HG02678 (cell line): ENCODE data around the gene MYCN.

Experiments used
- ATAC-seq: cut with Tn5 transposase; IDR thresholded peaks from one replicate; pipeline ENCODE4 v1.9.1; 2021; ENCODE audit warnings: mild to moderate bottlenecking, moderate library complexity; ENCODE audit not compliant: unreplicated experiment

The MYCN gene

DNA sequence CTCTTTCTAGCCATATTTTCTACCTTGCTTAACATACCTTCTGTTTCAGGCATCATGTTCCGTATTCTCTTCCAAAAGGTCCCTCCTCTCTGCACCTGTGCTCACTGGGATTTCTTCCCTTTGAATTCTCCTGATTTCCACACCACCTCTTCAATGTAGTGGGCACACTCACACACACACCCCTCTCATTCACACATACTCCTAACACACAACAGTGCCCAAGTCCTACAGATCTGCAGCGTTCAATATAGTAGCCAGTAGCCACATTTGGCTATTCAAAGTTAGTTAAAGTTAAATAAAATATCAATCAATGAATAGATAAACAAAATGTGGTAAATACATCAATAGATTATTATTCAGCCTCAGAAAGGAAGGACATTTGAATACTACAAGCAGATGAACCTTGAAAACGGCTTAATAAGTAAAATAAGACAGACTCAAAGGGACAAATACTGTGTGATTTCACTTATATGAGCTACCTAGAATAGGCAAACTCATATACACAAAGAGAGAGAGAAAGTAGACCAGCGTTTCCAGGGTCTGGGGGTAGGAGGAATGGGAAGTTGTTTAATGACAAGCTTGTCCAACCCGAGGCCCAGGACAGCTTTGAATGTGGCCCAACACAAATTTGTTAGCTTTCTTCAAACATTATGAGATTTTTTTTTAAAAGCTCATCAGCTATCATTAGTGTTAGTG lies 34.4 kb downstream of the MYCN start:
- ATAC-seq: no peak

DNA sequence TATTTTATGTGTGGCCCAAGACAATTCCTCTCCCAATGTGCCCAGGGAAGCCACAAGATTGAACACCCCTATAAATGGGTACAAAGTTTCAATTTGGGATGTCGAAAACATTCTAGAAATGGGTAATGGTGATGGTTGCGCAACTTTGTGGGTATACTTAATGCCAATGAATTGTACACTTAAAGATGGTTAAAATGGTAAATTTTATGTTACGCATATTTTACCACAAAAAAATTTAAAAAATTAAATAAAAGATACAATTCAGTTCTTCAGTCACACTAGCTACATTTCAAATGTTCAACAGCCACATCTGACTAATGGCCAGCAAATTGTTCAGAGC lies 34.9 kb downstream of the MYCN start:
- no peak for ATAC-seq

DNA sequence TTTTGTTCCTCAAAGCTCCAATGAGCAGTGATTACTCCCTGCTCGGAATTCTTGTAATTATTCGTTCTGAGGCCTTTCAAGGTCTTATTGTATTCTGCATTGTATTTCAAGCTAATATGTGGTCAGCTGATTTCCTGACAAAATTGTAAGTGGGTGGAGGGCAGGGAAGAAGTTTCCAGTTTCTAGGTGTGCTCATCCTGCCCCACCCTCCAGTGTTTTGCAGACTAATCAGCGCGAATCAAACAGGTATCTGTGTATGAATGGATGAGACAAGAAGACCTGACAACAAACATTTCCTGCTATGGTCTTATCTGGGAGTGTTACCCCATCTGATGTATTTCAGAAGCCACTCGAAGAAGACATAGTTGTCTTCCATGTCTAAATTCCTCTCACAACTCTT lies 35.3 kb downstream of the MYCN start:
- ATAC-seq: no peak

DNA sequence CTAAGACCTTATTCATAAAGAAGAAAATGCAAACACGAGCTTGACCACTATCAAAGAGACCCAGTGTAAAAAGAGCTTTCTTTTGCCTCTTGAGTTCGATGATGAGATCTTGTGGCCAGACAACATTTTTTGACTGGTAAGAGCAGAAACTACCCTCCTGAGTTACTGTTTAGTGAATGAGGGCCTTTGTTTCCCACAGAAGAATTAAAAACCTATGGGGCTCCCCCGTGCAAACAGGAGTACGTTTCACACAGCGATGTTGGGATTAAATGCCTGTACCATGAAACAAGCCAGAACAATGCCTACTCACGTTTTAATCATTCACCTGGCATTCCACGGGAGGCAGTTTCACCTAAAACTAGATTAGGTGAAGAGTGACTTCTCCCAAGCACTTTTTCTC lies 36.0 kb downstream of the MYCN start:
- ATAC-seq: no peak

DNA sequence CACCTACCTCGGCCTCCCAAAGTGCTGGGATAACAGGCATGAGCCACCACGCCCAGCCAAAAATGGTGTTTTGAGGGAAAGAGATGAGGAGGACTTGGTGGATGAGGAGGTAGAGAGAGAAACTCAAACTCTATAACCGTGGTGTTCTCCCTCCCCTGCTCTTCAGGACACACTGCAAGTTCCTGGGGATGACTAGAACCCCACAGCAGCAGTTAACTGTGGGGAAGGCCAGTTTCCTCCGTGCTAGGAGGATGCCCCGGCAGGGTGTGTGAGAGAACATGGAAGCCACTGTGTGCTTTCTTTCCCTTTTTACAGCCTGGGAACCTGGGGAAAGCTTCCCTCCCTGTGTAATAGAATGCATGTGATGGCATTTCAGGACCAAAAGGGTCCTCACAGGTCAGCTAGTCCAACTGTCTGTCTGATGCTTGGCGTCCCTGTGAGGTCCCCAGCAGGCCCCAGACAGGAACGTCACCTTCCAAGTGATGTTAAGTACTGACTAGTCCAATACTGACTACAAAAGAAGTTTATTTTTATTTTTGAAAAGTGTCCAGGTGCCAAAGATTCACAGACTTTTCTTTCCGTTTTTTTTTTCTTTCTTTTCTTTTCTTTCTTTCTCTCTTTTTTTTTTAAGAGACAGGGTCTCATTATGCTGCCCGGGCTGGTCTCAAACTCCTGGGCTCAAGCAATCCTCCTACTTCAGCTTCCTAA lies 38.9 kb downstream of the MYCN start:
- ATAC-seq: no peak

DNA sequence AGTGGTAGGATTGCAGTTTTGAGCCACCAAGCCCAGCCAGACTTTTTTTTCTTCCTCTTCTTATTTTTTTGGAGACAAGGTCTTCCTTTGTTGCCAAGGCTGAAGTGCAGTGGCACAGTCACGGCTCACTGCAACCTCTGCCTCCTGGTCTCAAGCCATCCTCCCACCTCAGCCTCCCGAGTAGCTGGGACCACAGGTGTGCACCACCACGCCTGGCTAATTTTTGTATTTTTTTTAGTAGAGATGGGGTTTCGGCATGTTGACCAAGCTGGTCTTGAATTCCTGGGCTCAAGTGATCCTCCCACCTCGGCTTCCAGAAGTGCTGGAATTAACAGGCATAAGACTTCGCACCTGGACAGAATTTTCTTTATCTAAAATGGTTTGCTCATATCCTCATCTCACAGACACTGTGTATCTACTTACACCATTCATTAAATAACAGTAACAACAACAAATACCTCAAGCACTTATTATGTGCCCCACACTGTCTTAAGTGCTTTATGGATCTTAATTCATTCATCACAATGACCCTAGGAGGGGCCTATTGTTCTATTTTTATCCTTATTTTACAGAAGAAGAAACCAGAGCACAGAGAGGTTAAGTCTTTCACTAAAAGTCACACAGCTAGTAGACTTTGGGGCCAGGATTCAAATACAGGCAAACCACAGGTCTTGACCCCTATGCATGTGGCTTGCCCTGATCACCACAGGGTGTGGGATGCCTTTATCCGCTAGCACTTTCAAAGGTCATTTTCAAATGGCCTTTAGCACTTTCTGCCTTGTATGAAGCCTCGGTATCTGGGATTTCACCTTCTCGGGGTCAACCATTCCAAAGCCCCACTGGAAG lies 39.6 kb downstream of the MYCN start:
- ATAC-seq: no peak

DNA sequence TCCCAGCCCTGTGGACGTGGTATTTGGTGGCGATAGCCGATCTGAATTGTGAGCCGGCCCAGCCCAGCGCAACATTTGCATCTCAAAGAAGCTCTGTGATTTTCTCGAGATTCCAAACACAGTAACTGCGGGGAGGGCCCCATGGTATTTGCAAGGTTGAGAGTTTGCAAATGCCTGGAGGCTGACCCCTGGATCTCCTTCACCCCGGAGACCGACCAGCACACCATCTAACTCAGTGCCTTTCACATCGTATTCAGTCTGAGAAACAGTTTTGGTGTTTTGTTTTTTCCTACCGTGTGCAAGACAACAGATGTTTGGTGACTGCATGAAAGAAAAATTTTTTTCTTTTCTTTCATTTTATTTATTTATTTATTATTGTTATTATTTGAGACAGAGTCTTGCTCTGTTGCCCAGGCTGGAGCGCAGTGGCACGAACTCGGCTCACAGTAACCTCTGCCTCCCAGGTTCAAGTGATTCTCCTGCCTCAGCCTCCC lies 40.3 kb downstream of the MYCN start:
- no peak for ATAC-seq

DNA sequence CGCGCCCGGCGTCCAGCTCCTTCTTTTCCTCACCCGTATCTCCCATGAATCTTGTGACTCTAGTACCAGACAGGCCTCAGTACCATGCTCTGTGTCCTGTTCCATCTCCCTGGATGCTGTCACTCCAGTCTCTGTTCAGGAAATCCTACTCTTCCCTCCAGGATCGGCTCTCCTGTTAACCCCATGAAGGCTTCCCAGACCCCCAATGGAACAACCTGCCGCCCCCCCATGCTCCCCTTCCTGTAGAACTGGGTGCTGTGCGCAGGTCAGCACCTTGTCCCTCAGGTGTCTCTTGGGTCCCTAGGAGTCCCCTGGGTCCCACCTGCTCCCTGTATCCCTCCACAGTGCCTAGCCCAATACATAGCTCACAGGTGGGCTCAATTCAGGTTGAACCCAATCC lies 41.3 kb downstream of the MYCN start:
- no peak for ATAC-seq

DNA sequence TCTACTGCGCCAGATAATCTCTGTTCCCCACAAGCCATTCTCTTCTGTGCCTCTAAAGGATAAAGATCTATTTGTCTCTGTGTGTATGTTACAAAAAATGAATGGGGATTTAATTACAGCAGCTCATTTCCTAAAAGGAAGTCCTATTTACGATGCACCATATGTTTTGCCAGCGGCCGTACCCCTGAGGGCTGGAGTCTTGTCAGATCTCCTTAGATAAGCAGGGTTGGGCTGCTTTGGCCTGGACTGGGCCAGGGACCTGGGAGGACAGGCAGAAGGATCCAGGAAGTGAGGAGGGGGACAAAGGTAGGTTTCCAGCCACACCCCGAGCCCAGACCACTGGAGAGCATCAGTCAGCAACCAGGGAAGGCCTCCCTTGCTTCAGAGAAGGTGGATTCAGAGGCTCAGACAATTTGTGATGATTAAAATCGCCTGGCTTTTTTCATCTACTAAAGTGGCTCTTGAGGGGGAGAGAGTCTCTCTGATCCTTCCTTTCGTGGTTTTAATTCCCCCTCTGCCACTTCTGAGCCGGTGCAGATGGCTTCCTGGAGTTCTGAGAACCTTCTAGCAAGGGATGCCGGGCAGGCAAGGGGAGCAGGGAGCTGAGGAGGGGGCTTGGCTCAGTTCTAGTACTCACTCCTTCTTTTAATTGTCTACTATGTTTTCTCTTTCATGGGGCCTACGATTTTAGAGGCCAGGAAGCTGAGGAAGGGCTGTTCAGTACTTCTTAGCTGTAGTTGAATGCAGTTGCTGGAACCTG lies 42.1 kb downstream of the MYCN start:
- no peak for ATAC-seq

DNA sequence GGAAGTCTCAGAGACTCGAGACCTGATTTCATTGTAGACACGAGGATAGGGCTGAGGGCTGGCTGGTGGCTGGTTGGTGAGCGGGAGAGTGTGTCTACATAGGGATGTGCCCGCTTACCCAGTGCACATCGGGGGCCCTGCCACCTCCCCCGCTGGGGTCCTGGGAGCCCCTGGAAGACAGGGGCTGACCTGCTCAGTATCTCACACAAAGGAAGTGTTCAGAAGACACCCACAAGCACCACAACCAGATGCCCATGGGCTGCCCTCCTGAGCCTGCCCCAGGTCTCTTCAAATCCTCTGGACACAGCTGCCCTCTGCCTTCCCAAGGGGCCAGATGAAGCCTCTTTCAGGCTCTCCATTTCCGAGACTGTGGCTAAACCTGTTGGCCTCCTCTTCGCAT lies 43.1 kb downstream of the MYCN start:
- ATAC-seq: no peak

DNA sequence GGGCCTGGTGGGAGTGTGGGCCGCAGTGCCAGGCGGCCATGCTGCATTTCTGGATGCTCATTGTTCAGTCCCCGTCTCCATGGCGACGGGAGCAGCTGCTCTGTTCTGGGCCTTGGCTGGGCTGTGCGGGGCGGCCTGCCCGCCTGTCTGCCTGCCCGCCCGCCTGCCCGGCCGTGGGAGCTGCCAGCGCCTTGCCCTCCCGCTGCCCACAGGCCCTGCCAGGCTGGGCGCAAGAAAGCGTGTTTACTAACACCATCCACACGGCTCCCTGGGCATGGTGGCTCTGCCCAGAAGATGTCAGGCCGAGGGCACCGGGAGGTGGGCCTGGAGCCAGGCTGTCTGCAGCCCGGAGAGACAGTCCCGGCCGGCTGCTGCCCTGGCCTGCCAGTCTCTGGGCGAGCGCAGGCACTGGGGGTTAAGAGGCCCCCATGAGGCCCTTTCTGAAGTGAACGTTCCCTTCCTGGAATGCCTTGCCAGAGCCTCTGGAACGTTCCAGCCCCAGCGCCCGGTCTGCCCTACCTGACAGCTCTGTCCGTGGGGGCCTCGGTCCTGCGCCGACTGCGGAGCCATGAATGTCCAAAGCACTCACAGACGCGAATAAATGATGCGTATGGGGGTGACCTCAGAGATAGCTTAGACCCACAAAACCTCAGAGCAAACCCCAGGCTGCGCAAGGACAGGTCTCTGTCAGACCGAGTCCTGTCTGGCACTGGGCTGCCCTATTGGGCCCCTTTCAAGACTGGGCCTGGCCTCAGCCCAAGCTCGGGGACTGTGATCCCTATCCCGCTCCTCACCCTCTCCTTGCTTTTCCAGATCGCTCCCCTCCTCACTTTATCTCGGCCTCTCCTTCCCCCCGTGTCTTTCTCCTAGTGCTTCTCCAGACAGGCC lies 44.3 kb downstream of the MYCN start:
- ATAC-seq: no peak

DNA sequence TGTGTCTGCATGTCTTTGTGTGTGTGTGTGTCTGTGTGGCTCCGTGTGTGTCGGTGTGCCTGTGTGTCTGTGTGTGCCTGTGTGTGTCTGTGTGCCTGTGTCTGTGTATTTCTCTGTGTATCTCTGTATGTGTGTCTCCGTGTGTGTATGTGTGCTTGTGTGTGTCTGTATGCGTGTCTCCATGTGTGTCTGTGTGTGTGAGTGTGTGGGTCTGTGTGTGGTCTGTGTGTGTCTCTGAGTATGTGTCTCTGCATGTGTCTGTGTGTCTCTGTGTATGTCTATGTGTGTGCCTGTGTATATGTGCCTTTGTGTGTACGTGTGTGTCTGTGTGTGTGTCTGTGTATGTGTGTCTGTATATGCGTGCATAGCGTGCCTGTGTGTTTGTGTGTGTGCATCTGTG lies 45.2 kb downstream of the MYCN start:
- ATAC-seq: no peak

DNA sequence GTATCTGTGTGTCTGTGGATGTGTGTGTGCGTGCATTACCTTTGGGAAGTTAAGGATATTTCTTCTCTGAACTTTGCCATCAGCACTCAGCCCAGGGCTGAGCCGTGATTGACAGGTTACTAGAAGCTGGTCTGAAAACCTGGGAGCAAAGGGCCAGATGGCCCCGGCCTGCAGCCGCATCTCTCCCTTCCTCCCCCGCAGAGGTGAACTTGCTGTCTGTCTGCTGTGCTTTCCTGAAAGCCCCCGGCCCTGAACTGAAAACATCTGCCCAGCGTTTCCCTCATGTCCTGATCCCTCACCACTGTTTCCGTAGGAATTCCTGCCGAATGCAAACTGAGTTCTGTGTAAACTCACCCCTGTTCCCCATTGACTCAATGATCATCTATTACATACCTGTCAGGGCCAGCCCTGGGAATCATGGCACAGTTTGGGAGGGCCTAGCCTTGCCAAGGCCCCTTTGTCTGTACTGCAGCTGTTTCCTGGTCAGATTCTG lies 45.8 kb downstream of the MYCN start:
- no peak for ATAC-seq

DNA sequence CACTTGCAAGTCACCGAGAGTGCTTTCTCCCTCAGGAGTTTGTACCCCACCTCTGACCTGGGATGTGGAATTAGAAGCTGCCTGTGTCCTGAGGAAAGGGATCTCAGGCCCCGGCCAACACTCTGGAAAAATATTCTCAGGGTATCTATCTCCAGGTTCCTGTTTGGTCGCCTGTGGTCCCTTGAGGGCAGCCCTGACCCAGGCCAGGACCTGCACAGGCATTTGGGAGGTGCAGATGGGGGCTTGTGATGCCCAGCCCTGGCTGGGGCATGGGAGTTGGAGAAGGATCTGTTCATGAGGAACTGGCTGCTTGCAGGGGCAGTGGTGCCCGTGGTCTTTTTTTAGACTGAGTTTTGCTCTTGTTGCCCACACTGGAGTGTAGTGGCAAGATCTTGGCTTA lies 46.3 kb downstream of the MYCN start:
- no peak for ATAC-seq

DNA sequence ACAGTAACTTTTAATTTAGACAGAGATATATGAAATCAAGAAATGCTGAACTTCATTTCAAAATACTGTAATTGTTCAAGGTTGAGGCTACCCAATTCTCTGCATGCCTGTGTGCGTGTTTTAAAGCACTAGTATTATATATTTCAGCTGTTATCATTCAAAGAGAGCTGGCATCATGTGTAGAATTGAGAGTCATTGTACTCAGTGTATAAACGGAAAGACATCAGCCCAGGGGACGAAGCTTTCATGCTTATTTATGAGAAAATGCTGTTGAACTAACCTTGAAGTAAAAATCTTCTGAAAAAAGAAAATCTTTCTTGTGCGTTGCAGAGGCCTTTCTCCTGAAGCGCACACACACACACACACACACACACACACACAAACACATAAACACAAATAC lies 48.4 kb downstream of the MYCN start:
- ATAC-seq: no peak

DNA sequence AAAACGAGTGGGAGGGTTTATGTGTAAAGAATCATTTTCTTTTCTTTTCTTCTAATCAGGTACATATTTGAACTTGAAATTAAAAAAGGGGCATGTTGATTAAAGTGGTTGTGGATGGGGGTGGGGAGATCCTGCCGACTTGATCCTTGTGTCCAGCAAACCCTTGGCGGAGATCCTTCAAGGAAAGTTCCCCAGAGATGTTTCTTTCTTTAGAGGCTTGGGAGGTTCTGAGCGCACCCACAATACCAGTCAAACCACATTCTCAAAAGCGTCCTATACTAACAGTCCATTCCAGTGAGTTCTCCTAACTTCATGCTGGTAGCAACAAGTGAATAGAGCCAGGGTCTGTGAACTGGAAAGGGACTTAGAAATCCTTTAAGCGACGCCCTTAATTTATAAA lies 49.2 kb downstream of the MYCN start:
- no peak for ATAC-seq

DNA sequence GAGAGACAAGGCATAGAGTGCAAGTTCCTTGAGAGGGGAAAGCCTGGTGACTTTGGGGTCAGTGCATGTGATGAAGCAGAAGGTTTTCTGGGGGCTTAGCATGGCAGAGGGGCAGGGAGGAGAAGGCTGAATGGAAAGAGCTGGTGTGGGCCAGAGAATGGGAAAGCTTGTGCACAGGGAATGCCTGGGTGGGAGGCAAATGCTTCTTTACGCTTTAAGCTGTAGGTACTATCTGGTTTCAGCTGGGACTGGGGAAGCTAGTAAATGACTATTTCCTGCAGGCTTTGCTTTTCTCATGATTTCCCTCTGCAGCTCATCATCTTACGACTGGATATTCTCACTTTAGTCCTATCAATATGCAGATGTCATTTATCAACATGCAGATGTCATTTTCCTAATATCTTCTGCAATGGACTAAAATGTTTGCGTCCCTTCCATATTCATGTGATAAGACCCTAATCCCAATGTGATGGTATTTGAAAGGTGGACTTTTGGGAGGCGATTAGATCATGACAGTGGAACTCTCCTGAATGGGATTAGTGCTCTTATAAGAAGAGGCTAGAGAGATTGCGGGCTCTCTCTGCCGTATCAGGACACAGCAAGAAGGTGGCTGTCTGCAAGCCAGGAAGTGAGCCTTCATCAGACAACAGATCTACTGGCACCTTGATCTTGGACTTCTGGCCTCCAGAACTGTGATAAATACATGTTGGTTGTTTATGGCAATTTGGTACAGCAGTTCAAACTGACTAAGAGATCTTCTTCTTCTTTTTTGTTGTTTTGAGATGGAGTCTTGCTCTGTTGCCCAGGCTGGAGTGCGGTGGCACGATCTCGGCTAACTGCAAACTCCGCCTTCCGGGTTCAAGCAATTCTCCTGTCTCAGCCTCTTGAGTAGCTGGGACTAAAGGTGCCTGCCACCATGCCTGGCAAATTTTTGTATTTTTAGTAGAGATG lies 50.1 kb downstream of the MYCN start:
- no peak for ATAC-seq

DNA sequence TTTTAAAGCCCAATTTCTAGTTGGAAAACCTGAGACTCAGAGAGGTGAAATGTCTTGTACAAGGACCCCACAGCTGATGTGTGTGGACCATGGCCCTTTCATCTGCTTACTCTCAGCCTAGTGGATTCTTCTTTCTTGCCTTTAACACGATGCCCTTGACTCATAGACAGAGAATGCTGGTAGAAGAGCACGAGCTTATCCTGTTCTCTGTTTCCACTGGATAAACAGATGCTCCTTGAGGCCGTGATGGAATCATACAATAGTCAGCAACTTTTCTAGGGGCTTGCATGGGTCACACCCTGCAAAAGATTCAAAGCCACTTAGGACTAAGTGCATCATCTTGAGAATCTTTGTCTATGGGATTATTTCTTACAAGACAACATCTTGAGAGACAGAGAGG lies 50.9 kb downstream of the MYCN start:
- no peak for ATAC-seq
